HG03095 (cell line): Measurements from ENCODE around the gene ZBTB1.

Experiments
- ATAC-seq: cut with Tn5 transposase; IDR thresholded peaks from one replicate; pipeline ENCODE4 v1.9.1; 2021; ENCODE audit warnings: moderate library complexity; ENCODE audit not compliant: unreplicated experiment

The ZBTB1 gene

DNA sequence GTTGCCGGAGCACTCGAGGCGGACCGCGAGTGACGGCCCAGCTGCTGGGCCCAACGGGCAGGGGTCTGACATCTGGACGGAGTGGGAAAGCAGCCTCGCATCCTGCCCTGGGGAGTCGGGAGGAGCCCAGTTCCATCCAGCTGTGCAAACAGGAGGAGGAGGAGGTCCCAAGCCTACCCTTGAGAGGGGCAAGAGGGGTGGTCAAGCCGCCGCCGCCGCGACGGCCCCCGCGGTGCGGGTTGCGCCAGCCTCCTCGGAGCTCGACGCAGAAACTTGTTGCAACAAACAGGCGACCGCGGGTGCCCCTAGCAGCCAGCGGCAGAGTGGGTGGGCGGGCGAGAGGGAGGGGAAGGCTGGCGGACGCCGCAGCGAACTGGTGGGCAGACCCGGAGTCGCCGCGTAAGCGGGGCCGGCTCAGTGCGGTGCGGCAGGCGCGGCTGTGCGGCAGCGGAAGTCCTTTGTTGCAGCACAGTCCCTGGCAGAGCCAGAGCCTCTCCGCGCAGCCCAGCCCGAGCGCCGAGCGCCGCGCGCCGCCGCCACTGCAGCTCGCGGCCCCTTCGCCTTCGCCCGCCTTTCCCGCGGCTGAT lies at the start of gene ZBTB1:
TSS of gene ZBTB1 (plus strand) at position 461 of the 587 bp plus-strand sequence. CDS start 16,735 bp downstream, outside the sequence.
- peak; percentile 19 for ATAC-seq

GRCh38 chr14:64459405-64460136 lies 45.0 kb upstream of the ZBTB1 start:
- ATAC-seq: no peak

DNA sequence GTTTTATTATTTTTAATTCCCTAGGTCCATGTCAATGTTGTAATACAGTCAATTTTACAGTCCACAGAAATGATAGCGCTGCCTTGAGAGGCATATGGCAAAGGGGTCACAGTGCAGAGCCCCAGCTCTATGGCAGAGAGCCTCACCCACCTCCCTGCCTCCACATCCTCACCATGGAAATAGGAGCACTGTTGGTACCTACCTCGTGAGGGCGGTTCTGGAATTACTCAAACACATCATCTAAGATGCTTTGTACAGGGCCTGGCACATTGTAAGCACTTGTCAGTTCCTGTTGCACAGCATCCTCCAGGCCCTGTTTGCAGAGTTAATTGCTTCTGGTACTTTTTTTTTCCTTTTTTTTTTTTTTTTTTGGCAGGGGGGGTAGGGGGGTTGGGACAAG lies 43.3 kb upstream of the ZBTB1 start:
- no peak for ATAC-seq

DNA sequence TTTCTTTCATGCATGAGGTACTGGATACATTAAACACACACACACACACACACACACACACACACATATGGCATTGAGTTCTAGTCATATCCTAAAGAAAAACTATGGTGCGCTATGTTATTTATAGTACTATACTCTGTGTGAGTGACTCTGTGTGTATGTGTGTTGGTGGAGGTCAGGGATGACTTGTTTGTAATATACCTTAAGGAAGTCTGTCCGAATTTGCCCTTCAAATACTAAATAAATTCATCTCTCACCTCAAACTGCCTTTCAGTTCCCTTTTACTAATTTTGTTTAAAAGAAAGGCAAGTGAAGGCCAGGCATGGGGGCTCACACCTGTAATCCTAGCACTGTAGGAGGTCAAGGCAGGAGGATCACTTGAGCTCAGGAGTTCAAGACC lies 41.4 kb upstream of the ZBTB1 start:
- ATAC-seq: peak; percentile 39

GRCh38 chr14:64463873-64464272 lies 40.7 kb upstream of the ZBTB1 start:
- ATAC-seq: no peak

DNA sequence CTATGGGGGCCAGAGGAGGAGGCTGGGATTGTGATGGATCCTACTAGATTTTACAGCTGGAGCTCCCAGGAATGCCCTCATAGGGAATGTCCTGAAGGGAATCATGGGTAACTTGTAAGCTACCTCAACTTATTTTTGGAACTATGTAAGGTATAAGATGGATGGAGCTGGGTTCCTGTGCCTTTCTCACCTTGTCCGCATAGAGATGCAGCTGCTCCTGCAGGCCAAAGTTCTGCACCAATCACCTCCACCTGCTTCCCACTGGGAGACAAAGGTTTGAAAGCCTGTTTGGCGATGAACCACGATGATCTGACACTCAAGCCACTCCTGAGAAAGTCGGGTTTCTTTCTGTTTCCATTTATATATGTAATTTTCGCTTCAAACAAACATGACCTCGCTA lies 39.9 kb upstream of the ZBTB1 start:
- no peak for ATAC-seq

- ATAC-seq: no peak
Measured at GRCh38 chr14:64465191-64465822, 39.3 kb upstream of the ZBTB1 start, which contains the start of gene AKAP5. TSS of gene AKAP5 (plus strand) at chr14:64465499. CDS start at chr14:64468395, 2,896 bp downstream.

DNA sequence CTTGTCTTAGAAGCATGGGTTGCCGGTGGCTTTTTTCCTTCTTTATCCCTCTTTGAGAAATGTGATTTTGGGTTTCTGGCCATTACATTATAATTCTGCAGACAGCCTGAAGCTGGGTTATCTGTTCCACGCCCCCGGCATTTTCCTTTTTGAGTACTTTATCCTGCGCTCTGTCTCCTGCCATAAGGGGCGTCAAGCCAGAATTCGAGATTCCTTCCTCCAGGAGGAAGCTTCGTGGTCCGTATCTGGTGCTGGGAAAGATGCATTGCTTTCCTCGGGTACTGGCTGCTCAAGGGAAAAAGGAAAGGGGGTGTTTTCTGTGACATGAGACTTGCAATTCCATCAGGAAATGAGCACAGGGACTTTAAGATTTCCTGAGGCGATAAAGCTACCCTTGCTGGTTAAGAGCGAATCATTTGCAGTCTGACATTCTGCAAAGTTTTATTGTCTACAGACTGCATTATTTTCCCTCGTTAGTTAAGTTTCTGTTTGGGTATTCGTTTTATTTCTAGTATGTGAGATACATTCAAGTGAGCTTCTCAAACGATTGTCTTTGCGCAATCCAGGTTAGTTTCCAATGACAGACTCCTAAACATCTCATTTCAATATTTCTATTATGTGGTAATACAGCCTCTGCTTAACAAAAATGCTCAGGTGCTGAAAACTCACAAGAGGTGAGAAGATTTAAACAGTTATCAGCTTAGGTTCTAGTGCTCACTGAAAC lies 38.6 kb upstream of the ZBTB1 start:
- no peak for ATAC-seq

DNA sequence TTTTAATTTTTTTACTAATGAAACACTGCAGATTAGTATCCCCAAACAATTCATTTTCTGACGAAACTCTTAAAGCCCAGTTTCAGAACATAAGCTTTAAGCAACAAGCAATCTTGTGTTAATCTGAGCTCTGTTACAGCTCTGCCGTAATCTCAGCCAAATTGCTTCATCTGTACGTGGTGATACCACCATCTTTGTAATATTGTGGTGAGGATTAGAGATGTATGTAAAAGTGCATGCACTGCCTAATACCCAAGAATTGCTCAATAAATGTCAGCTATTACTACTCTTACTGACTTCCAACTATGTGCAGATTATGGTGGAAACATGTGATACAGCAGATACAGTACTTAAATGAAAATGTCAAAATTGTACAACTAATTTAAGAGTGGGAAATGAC lies 37.5 kb upstream of the ZBTB1 start:
- ATAC-seq: no peak

- ATAC-seq: no peak
Measured at GRCh38 chr14:64467566-64467965, 37.0 kb upstream of the ZBTB1 start.

DNA sequence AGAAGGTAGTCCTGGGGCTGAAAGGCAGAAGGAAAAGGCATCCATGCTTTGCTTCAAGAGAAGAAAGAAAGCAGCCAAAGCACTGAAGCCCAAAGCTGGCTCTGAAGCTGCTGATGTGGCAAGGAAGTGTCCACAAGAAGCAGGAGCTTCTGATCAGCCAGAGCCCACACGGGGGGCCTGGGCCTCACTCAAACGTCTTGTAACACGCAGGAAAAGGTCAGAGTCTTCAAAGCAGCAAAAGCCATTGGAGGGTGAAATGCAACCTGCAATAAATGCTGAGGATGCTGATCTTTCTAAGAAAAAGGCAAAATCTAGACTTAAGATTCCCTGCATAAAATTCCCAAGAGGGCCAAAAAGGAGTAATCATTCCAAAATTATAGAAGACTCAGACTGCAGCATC lies 36.1 kb upstream of the ZBTB1 start:
- ATAC-seq: no peak

DNA sequence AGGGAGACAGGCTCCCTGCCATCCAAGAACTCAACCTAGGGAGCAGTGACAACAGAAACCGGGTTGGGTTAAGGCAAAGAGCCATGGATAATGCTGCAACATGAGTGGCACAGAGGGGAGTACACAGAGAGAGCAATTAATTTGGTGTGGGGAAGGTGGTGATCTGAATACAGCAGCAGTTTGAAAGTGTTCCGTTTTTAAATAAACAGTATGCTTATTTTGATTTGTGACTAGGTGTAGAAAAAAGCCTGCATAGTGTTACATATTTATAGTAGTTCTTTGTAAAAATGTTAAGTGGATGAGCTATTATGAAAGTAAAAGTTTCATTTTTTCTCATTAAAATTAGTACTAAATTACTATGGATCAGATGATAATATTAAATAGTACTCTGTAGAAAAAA lies 30.5 kb upstream of the ZBTB1 start:
- no peak for ATAC-seq

GRCh38 chr14:64474698-64475097 lies 29.9 kb upstream of the ZBTB1 start:
- ATAC-seq: no peak

- ATAC-seq: no peak
Measured at GRCh38 chr14:64475585-64476273, 28.8 kb upstream of the ZBTB1 start.

DNA sequence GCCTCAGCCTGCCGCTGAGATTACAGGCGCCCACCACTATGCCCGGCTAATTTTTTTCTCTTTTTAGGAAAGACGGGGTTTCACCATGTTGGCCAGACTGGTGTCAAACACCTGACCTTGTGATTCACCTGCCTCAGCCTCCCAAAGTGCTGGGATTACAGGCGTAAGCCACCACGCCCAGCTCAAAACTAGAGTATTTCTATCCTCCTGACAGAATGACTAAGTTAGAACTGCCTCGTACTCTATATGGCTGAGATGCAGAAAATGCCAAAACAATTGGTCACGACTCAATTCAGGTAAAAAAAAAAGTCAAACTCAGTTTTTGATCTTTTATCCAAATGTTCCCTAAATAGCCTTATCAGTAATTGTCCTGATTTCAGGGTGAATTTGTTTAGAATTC lies 28.1 kb upstream of the ZBTB1 start:
- ATAC-seq: no peak

DNA sequence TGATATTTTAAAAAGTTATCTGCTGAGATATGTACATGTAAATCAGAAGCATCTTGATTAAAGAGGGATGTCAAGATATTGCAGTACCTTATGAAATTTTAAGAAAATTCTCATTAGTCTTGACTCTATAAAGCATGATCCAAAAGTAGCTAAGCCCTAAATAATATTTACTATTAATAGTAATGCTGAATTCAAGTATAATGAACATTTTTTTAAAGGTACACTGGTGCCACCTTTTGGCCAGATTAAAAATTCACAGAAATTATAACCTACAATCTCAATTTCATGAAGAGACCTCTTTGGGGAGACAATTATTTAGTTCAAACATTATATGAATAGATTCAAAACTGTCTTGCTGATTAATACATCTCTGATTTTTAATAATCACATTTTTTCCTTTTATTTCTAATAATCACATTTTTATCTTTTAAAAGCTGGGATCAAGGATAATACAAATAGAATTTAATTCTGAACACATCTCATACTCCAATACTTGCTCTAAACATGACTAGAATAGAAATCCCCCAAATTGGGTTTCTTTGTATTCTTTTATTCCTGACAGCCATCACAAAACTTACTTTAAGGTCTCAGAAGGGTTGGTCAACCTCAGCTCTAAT lies 25.8 kb upstream of the ZBTB1 start:
- ATAC-seq: no peak

DNA sequence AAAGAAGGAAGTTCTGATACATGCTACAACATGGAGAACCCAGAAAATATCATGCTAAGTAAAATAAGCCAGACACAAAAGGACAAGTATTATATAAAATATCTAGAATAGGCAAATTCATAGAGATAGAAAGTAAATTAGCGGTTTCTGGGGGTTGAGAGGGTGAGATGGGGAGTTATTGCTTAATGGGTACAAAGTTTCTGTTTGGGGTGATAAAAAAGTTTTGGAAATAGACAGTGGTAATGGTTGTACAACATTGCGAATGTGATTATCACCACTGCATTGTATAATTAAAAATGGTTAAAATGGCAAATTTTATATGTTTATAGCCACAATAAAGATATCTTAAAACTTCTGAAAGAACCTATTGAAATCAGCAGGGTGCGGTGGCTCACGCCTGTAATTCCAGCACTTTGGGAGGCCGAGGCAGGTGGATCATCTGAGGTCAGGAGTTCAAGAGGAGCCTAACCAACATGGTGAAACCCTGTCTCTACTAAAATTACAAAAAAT lies 15.9 kb upstream of the ZBTB1 start:
- ATAC-seq: no peak

- ATAC-seq: no peak
Measured at GRCh38 chr14:64491637-64492036, 12.9 kb upstream of the ZBTB1 start.

DNA sequence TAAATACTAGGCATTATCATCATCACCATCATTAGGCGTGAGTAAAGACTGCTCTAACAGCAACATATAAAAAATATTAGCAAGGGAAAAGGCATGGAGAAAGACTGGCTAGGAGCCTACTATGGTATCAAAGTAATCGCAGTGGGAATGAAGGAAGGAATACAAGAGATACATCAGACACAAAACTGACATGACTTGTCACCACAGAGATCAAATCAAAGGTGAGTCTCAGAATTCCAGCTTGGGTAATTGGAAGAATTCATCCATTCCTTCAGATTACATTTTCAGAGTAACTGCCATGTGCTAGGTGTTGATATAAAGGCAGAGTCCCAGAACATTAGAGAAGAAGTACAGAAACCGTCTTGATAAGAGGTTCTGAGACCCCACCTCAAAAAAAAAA lies 11.1 kb upstream of the ZBTB1 start:
- ATAC-seq: no peak

GRCh38 chr14:64495252-64495651 lies 9.3 kb upstream of the ZBTB1 start:
- no peak for ATAC-seq
